ENCODE results near the gene FXYD6.

The FXYD6 gene

GRCh38 chr11:117879516-117880480 is 3.3 kb upstream of the FXYD6 start:
- DNase-seq (ENCODE audit: low read depth): no peak
- no peak overlapping the region for H3K4me3 ChIP-seq (ENCODE audit: low read depth, low read length)
- no peak for TF ChIP-seq POLR2A (IDR thresholded peaks at IDR 0.05; ENCODE audit: extremely low read depth, insufficient read length)
- no peak for TF ChIP-seq CTCF (IDR thresholded peaks at IDR 0.05; ENCODE audit: low read depth, low read length)
- no peak for TF ChIP-seq MYC (IDR thresholded peaks at IDR 0.05; ENCODE audit: low read depth, low read length)
- no peak for TF ChIP-seq MAX (IDR thresholded peaks at IDR 0.05; ENCODE audit: low read depth, low read length)

- no peak for TF ChIP-seq MYC (IDR thresholded peaks at IDR 0.05; ENCODE audit: low read depth, low read length)
- no peak for TF ChIP-seq CTCF (IDR thresholded peaks at IDR 0.05; ENCODE audit: low read depth, low read length)
- TF ChIP-seq MAX (IDR thresholded peaks at IDR 0.05; ENCODE audit: low read depth, low read length): no peak
- TF ChIP-seq POLR2A (IDR thresholded peaks at IDR 0.05; ENCODE audit: extremely low read depth, insufficient read length): no peak
- no peak for DNase-seq (ENCODE audit: low read depth)
- H3K4me3 ChIP-seq (ENCODE audit: low read depth, low read length): no peak overlapping the region
Measured at GRCh38 chr11:117878939-117879475, 2.5 kb upstream of the FXYD6 start.

GRCh38 chr11:117878314-117878938 is 2.0 kb upstream of the FXYD6 start:
- TF ChIP-seq CTCF (IDR thresholded peaks at IDR 0.05; ENCODE audit: low read depth, low read length) (no peak), MAX (IDR thresholded peaks at IDR 0.05; ENCODE audit: low read depth, low read length) (no peak), POLR2A (IDR thresholded peaks at IDR 0.05; ENCODE audit: extremely low read depth, insufficient read length) (no peak), MYC (IDR thresholded peaks at IDR 0.05; ENCODE audit: low read depth, low read length) (no peak)
- no peak overlapping the region for H3K4me3 ChIP-seq (ENCODE audit: low read depth, low read length)
- DNase-seq (ENCODE audit: low read depth): no peak

- TF ChIP-seq MAX (IDR thresholded peaks at IDR 0.05; ENCODE audit: low read depth, low read length) (no peak), POLR2A (IDR thresholded peaks at IDR 0.05; ENCODE audit: extremely low read depth, insufficient read length) (no peak), CTCF (IDR thresholded peaks at IDR 0.05; ENCODE audit: low read depth, low read length) (no peak), MYC (IDR thresholded peaks at IDR 0.05; ENCODE audit: low read depth, low read length) (no peak)
- DNase-seq (ENCODE audit: low read depth): no peak
- no peak overlapping the region for H3K4me3 ChIP-seq (ENCODE audit: low read depth, low read length)
Measured at GRCh38 chr11:117877120-117877784, 794 bp upstream of the FXYD6 start.

- no peak overlapping the region for H3K4me3 ChIP-seq (ENCODE audit: low read depth, low read length)
- no peak for DNase-seq (ENCODE audit: low read depth)
- no peak for TF ChIP-seq POLR2A (IDR thresholded peaks at IDR 0.05; ENCODE audit: extremely low read depth, insufficient read length)
- no peak for TF ChIP-seq MAX (IDR thresholded peaks at IDR 0.05; ENCODE audit: low read depth, low read length)
- TF ChIP-seq CTCF (IDR thresholded peaks at IDR 0.05; ENCODE audit: low read depth, low read length): no peak
- no peak for TF ChIP-seq MYC (IDR thresholded peaks at IDR 0.05; ENCODE audit: low read depth, low read length)
Measured at GRCh38 chr11:117876059-117876340, 458 bp downstream of the FXYD6 start.

Measured in NB4 (cell line).